ENCODE measurements around the gene MYMX.

MYMX gene

DNA sequence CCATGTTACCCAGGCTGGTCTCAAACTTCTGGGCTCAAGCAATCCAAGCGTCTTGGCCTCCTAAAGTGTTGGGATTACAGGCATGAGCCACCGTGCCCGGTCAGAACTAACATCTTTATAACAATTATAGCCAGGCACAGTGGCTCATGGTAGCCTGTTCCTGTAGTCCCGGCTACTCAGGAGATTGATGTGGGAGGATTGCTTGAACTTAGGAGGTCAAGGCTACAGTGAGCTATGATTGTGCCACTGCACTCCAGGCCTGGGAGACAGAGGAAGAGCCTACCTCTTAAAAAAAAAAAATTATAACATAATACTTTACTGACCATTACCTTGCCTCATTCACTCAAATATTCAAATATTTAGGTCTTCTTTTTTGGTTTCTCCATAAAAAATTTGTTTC, 16.8 kb upstream of the MYMX start:
- TF ChIP-seq, protein P1, sequence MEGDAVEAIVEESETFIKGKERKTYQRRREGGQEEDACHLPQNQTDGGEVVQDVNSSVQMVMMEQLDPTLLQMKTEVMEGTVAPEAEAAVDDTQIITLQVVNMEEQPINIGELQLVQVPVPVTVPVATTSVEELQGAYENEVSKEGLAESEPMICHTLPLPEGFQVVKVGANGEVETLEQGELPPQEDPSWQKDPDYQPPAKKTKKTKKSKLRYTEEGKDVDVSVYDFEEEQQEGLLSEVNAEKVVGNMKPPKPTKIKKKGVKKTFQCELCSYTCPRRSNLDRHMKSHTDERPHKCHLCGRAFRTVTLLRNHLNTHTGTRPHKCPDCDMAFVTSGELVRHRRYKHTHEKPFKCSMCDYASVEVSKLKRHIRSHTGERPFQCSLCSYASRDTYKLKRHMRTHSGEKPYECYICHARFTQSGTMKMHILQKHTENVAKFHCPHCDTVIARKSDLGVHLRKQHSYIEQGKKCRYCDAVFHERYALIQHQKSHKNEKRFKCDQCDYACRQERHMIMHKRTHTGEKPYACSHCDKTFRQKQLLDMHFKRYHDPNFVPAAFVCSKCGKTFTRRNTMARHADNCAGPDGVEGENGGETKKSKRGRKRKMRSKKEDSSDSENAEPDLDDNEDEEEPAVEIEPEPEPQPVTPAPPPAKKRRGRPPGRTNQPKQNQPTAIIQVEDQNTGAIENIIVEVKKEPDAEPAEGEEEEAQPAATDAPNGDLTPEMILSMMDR (IDR thresholded peaks at IDR 0.05; ENCODE audit: poor library complexity, severe bottlenecking) = no peak
- Histone ChIP-seq H3K9me3 (ENCODE audit: severe bottlenecking) (no peaks in the 10 kb centered on the region), H3K27ac (ENCODE audit: poor library complexity, severe bottlenecking) (no peak overlapping the region), H3K4me3 (ENCODE audit: severe bottlenecking) (no peak overlapping the region), H3K27me3 (ENCODE audit: insufficient read depth, poor library complexity, severe bottlenecking) (no peaks in the 10 kb centered on the region), H3K36me3 (ENCODE audit: low read depth) (no peaks in the 10 kb centered on the region), H3K4me1 (ENCODE audit: insufficient read depth, poor library complexity, severe bottlenecking) (peaks cover 20% of the 10 kb centered on the region)
- no peak for DNase-seq (ENCODE audit: low spot score)
- ATAC-seq (ENCODE audit: low read depth) = no peak

DNA sequence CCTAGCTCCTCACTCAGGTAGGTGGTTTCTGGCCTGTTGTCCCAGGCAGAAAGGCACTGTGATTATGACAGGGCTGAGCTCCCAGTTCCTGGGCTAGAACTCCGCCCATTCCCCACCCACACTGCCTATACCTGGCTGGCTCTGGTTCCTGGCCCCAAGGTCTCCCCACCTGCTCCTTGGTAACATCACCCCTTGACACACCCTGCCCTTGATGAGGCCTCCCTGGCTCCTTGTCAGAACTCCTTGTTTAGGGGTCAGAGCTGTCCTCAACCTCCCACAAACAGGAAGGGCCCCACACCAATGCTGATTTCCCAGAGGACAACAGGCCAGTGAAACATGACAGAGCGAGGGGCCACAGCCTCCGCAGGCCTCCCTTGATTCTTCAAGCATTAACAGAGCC, 15.5 kb upstream of the MYMX start:
- Histone ChIP-seq H3K4me1 (ENCODE audit: insufficient read depth, poor library complexity, severe bottlenecking) (peaks cover 20% of the 10 kb centered on the region), H3K27me3 (ENCODE audit: insufficient read depth, poor library complexity, severe bottlenecking) (no peaks in the 10 kb centered on the region), H3K36me3 (ENCODE audit: low read depth) (no peaks in the 10 kb centered on the region), H3K9me3 (ENCODE audit: severe bottlenecking) (no peaks in the 10 kb centered on the region), H3K4me3 (ENCODE audit: severe bottlenecking) (no peak overlapping the region), H3K27ac (ENCODE audit: poor library complexity, severe bottlenecking) (peak overlapping the region; percentile 29)
- TF ChIP-seq, protein P1 (IDR thresholded peaks at IDR 0.05; ENCODE audit: poor library complexity, severe bottlenecking) = no peak
- no peak for DNase-seq (ENCODE audit: low spot score)
- peak; percentile 63; the same call in 2 of the 3 replicates for ATAC-seq (ENCODE audit: low read depth)

DNA sequence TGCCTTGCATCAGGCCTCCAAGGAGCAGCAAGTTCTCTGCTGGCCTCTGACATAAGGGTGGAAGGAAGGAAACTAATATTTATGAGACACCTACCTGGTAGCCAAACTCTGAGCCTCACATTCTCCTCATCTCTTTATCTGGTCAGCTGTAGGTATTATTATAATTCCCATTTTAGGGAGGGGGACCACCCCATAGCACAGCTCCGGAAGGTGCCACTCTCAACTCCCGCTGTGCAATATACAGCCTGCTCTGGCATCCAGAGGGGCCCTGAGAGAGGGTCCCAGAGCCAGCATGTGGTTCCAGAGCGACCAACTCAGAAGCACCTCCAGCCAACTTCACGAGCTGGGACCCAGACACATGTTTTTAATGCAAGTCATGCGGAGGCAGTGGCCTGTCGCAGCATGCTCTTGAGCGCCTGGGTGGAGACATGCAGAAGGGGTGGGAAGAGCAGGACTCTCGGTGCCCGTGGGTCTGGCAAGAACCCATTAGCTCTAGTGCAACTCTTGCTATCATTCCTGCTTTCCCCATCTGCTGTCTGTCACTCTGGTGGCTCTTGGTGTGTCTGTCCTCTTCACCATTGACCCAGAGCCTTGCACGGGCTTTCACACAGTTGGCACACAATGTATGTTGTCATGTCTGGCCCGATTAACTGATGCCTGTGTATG, 15.0 kb upstream of the MYMX start:
- ATAC-seq (ENCODE audit: low read depth) = peak; percentile 71
- Histone ChIP-seq H3K36me3 (ENCODE audit: low read depth) (no peaks in the 10 kb centered on the region), H3K27me3 (ENCODE audit: insufficient read depth, poor library complexity, severe bottlenecking) (no peaks in the 10 kb centered on the region), H3K4me1 (ENCODE audit: insufficient read depth, poor library complexity, severe bottlenecking) (peaks cover 20% of the 10 kb centered on the region), H3K4me3 (ENCODE audit: severe bottlenecking) (no peak overlapping the region), H3K9me3 (ENCODE audit: severe bottlenecking) (no peaks in the 10 kb centered on the region), H3K27ac (ENCODE audit: poor library complexity, severe bottlenecking) (peak overlapping the region; percentile 29)
- DNase-seq (ENCODE audit: low spot score) = no peak
- TF ChIP-seq, protein P1 (IDR thresholded peaks at IDR 0.05; ENCODE audit: poor library complexity, severe bottlenecking) = no peak

GRCh38 chr6:44202332-44202971, 14.3 kb upstream of the MYMX start:
- DNase-seq (ENCODE audit: low spot score) (no peak), ATAC-seq (ENCODE audit: low read depth) (no peak)
- Histone ChIP-seq H3K27me3 (ENCODE audit: insufficient read depth, poor library complexity, severe bottlenecking) (no peaks in the 10 kb centered on the region), H3K9me3 (ENCODE audit: severe bottlenecking) (no peaks in the 10 kb centered on the region), H3K4me3 (ENCODE audit: severe bottlenecking) (no peak overlapping the region), H3K27ac (ENCODE audit: poor library complexity, severe bottlenecking) (no peak overlapping the region), H3K4me1 (ENCODE audit: insufficient read depth, poor library complexity, severe bottlenecking) (peaks cover 20% of the 10 kb centered on the region), H3K36me3 (ENCODE audit: low read depth) (no peaks in the 10 kb centered on the region)
- TF ChIP-seq, protein P1 (IDR thresholded peaks at IDR 0.05; ENCODE audit: poor library complexity, severe bottlenecking) = no peak
